H1 (cell line): ENCODE data around the gene PROSER3.

ENCODE experiments used
- EP300 ChIP-seq, 2 experiments: IDR thresholded peaks; 1 replicate in 1 of 2; 2 replicates in 1 of 2; pipeline ENCODE4 v1.6.1; 2011 to 2012; ENCODE audit warnings: low read depth in 2 of 2, low read length in 2 of 2, mild to moderate bottlenecking in 2 of 2, borderline replicate concordance in 1 of 2, inconsistent platforms in 1 of 2, moderate library complexity in 1 of 2
- FOSL1 ChIP-seq: IDR thresholded peaks from 2 replicates; pipeline ENCODE4 v1.6.1; 2011; ENCODE audit warnings: mild to moderate bottlenecking, low read depth, low read length, moderate library complexity; ENCODE audit not compliant: insufficient read depth
- KDM1A ChIP-seq: fragments of 200-600, 300-600 bp; sonication (generic); IDR thresholded peaks from 2 replicates; pipeline ENCODE4 v1.7.1; 2016; ENCODE audit warnings: mild to moderate bottlenecking, low read length, borderline replicate concordance
- POLR2A ChIP-seq, 2 experiments: IDR thresholded peaks; 1 replicate in 1 of 2; 2 replicates in 1 of 2; pipeline ENCODE4 v1.6.1; 2011; ENCODE audit warnings: low read depth in 2 of 2, low read length in 2 of 2, mild to moderate bottlenecking in 2 of 2; ENCODE audit errors: control extremely low read depth in 1 of 2
- POLR2AphosphoS5 ChIP-seq: IDR thresholded peaks from 2 replicates; pipeline ENCODE4 v1.6.1; 2011; ENCODE audit warnings: low read depth, low read length
- RNF2 ChIP-seq: fragments of 200-900, 300-1000 bp; sonication (generic); IDR thresholded peaks from 2 replicates; pipeline ENCODE4 v1.7.1; 2016; ENCODE audit warnings: borderline replicate concordance, low read depth, mild to moderate bottlenecking, antibody characterized with exemption, low read length; ENCODE audit not compliant: poor library complexity, severe bottlenecking; ENCODE audit errors: missing control alignments
- SIN3A ChIP-seq, 2 experiments: IDR thresholded peaks in 1 of 2; conservative IDR thresholded peaks in 1 of 2; 2 replicates each; pipeline ENCODE4 v1.6.1; 2011 to 2012; ENCODE audit warnings: low read length in 2 of 2, improper control_type of control experiment in 1 of 2, low read depth in 1 of 2, mild to moderate bottlenecking in 1 of 2
- SRF ChIP-seq: IDR thresholded peaks from 2 replicates; pipeline ENCODE4 v1.6.1; 2011; ENCODE audit warnings: mild to moderate bottlenecking, low read depth, low read length, moderate library complexity
- TBP ChIP-seq: IDR thresholded peaks from 2 replicates; pipeline ENCODE4 v1.6.1; 2011; ENCODE audit warnings: low read depth, low read length, improper control_type of control experiment
- YY1 ChIP-seq: IDR thresholded peaks from 2 replicates; pipeline ENCODE4 v1.6.1; 2011; ENCODE audit warnings: low read depth, mild to moderate bottlenecking, low read length
- ZNF274 ChIP-seq: IDR thresholded peaks from 2 replicates; pipeline ENCODE4 v1.7.0; 2012; ENCODE audit warnings: low read length, borderline replicate concordance; ENCODE audit errors: extremely low read depth
- TF ChIP-seq, protein P1 (sequence below), 3 experiments: IDR thresholded peaks; 1 replicate in 2 of 3; 2 replicates in 1 of 3; pipeline versions ENCODE4 v1.5.1 to v1.6.1; 2011; ENCODE audit warnings: low read length in 3 of 3, mild to moderate bottlenecking in 3 of 3, inconsistent platforms in 2 of 3, low read depth in 1 of 3, moderate library complexity in 1 of 3; ENCODE audit not compliant: insufficient read depth in 1 of 3; ENCODE audit errors: control extremely low read depth in 1 of 3
- TF ChIP-seq, protein P2 (sequence below): IDR thresholded peaks from 2 replicates; pipeline ENCODE4 v1.6.1; 2012; ENCODE audit warnings: inconsistent platforms

DNA sequence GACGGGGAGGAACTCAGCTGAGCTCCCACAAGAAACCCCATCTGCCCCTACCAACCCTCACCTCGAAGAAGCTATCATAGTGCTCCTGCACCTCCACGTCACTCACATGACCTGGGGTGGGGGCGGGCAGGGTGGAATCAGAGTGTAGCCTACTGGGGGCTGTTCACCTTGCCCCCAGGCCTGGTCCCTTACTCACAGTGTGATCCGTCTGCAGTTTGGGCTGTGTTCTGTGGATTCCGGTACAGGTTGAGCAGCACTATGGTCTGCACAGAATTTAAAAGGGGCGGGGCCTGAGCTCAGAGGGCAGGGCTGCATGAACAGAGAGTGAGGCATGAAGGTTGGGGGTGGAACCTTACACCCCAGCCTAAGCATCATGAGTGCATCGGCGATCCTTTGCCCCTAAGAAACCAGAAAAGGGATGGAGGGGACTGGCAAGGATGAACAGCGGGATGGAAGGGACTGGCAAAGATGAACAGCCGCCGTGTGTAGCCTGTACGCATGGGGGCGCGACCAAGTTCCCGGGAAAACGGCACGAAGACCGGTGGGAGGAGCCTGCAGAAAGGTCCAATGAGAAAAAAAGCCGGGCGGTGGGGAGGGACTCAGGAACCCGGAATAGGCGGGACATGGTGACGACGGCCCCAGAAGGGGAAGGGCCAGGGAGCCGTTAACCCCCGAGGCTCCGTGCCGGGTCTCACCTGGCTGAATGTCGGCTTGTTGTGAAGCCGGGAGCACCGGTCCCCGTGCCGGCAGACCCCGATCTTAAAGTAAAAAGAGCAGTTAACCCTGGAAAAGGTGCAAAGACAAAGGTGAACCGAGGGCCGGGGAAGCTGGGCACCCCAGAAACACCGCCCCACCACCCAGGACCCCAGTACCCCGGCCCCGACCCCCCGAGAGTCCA is 13.3 kb upstream of the PROSER3 start:
- TF ChIP-seq POLR2A (IDR thresholded peaks at IDR 0.05; ENCODE audit: control extremely low read depth in 1 of 2, low read depth in 2 of 2, low read length in 2 of 2) = peak in 1 of 2 experiments; percentile 88; a peak in 2 of 3 replicates
- TF ChIP-seq ZNF274 = no peak
- TF ChIP-seq POLR2AphosphoS5 = peak; percentile 86
- no peak for TF ChIP-seq SRF
- TF ChIP-seq, protein P1, sequence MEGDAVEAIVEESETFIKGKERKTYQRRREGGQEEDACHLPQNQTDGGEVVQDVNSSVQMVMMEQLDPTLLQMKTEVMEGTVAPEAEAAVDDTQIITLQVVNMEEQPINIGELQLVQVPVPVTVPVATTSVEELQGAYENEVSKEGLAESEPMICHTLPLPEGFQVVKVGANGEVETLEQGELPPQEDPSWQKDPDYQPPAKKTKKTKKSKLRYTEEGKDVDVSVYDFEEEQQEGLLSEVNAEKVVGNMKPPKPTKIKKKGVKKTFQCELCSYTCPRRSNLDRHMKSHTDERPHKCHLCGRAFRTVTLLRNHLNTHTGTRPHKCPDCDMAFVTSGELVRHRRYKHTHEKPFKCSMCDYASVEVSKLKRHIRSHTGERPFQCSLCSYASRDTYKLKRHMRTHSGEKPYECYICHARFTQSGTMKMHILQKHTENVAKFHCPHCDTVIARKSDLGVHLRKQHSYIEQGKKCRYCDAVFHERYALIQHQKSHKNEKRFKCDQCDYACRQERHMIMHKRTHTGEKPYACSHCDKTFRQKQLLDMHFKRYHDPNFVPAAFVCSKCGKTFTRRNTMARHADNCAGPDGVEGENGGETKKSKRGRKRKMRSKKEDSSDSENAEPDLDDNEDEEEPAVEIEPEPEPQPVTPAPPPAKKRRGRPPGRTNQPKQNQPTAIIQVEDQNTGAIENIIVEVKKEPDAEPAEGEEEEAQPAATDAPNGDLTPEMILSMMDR (IDR thresholded peaks at IDR 0.05; ENCODE audit: control extremely low read depth in 1 of 3, insufficient read depth in 1 of 3, low read depth in 1 of 3, low read length in 3 of 3) = peak; percentile 15 to 52 (median 48)
- peak; percentile 75; the same call in 1 of the 2 replicates for TF ChIP-seq TBP
- TF ChIP-seq, protein P2, sequence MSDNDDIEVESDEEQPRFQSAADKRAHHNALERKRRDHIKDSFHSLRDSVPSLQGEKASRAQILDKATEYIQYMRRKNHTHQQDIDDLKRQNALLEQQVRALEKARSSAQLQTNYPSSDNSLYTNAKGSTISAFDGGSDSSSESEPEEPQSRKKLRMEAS = peak; percentile 67
- no peak for TF ChIP-seq YY1
- TF ChIP-seq FOSL1 = no peak
- 0 out of 4 replicates have a peak, but pooled peaks have one; percentile 32 to 37 for TF ChIP-seq SIN3A (conservative IDR thresholded peaks at IDR 0.05 in 1 of 2, IDR thresholded peaks at IDR 0.05 in 1 of 2; ENCODE audit: low read depth in 1 of 2, low read length in 2 of 2)
- no peak for TF ChIP-seq RNF2
- no peak for TF ChIP-seq KDM1A
- TF ChIP-seq EP300 (IDR thresholded peaks at IDR 0.05; ENCODE audit: borderline replicate concordance in 1 of 2, low read depth in 2 of 2, low read length in 2 of 2) = no peak
